Activated gamma-delta T cell treated with anti-CD3 and anti-CD28 coated beads, Interleukin-2, amount 50 U/mL, for 16 hours (primary cell): Measurements from ENCODE around the gene RBM19.
"Not testable (repeated sequence)": the region's sequence is repeated elsewhere in the genome, so short reads cannot be mapped to it uniquely, and the experiment has no call there.

Source experiments
- DNase-seq: peaks from one replicate; pipeline ENCODE4 v3.0.0-alpha.2; 2020; ENCODE audit warnings: low read depth

Gene RBM19

DNA sequence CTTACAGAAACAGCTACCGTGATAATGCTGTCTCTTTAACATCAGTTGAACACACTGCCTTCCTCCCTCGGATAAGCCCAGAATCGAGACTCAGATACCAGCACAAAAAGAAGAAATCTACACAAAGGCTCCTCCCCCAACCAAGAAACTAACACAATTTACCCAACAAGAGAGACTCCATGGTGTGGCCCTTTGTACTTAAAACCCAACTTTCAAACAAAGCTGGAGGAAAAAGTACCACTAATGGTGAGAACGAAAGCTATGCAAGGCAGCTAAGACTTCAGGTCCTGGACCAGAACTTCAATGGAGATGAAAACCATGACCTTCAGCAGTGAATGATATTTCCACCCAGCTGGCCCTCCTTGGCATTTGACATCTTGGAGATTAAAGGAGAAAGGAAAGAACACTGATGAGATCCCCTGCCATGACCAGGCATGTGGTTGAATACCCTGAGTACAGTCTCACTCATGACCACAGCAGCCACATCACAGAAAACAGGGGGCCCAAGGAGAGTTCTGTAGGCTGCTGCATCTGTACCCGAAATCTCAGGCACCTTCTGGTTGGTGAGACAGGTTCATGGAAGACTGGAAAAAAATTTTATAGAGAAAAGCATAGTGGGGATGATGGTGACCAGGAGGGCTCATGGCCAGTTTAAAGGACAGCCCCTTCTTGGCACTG lies 36.7 kb downstream of the RBM19 start:
- DNase-seq: no peak

DNA sequence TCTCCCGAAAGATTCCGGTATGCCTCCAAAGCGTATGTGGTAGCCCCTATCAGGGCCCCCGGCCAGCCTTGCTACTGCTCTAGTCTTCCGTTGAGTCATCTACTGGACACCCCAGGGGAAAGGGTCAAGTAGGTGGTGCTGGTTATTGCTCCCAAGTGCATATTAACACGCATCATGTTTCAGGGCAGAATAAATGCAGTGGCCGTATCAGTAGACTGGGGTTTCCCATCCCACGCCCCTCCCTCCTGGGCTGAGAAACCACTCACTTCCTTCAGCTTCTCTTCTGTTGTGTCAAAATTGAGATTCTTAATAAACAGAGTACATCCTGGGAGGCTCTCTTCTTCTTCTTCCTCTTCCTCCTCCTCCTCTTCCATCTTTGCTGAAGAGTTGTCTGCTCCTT lies 39.3 kb downstream of the RBM19 start:
- DNase-seq: no peak

DNA sequence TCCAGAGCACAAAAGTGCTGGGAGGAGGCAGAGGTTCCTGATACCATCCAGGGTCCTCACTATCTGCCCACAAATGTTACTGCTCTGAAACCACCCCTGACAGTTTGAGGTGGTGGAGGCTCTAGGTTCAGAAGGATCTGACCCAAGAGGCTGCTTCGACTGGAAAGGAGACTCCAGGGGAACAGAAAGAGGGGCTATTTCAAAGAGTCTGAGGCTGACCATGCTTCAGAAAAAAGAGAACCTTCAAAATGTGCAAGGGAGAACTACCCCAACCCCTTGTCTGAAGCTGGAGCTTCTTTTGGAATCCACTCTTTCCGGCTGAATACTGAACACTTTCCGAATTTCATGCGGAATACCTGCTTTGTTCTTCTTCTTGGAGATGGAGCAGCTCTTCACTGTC lies 41.8 kb downstream of the RBM19 start:
- no peak for DNase-seq

DNA sequence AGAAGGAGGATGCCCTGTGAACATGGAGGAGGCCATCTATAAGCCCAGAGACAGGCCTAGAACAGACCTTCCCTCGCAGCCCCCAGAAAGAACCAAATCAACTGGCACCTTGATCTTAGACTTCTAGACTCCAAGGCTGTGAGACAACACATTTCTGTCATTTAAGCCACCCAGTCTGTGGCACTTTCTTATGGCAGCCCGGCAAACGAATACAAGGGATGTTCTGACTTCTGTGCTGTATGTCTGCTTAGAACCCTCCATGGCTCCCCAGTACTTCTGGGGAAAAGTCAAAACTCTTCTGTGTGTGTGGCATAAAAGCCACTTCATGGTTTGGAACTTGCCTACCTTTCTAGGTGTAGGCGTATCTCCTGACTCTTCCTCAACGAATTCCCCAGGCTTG lies 42.9 kb downstream of the RBM19 start:
- no peak for DNase-seq

GRCh38 chr12:113921430-113921829 lies 44.7 kb downstream of the RBM19 start:
- no peak for DNase-seq

GRCh38 chr12:113919791-113920190 lies 46.3 kb downstream of the RBM19 start:
- DNase-seq: no peak

GRCh38 chr12:113918306-113918705 lies 47.8 kb downstream of the RBM19 start:
- no peak for DNase-seq

- no peak for DNase-seq
These were observed 48.7 kb downstream of the RBM19 start for GRCh38 chr12:113917393-113917792.

DNA sequence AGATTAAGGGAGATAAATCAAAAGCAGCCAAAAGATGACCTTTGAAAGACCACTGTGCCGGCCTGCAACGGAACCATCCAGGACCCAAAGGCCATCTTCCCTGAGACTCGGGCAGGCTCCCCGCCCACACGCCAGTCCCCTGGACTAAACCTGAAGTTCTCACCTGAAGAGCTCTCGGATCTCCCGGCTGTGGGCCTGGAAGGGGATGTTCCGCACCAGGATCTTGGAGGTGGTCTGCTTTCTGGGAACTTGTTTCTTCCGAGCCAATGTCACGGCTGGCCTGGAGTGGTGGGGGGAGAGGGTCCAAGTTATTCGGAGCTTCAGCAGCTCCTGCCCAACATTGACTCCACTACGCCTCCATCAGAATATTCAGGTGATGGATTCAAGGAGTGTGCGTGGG lies 51.3 kb downstream of the RBM19 start:
- DNase-seq: no peak

GRCh38 chr12:113914176-113914575 lies 51.9 kb downstream of the RBM19 start:
- DNase-seq: no peak

DNA sequence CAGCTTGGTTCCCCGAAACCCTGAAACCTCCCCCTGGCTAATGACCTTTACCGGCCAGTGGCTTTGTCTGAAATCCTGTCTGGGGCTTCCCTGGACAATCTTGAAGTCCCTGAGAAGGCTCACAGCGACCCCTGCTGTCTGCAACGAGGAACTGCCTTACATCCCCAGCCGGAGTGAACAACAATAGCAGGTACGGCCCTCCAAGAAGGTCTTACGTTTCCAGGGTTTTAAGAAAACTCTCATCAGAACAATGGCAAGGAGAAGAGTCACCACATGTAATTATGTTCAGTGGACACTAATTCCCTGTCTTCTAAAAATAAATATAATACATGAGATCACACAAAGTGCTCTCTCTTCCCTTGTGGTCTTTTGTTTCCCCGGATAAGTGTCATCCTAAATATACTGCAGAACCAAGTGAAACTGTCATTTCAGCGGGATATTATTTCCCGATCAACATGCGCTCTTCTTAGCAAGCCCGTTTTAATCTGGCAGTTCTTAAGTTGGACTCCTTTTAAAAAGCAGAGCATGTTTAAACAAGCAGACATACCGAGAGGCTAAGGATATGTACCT lies 53.3 kb downstream of the RBM19 start:
- DNase-seq: peak; percentile 20

DNA sequence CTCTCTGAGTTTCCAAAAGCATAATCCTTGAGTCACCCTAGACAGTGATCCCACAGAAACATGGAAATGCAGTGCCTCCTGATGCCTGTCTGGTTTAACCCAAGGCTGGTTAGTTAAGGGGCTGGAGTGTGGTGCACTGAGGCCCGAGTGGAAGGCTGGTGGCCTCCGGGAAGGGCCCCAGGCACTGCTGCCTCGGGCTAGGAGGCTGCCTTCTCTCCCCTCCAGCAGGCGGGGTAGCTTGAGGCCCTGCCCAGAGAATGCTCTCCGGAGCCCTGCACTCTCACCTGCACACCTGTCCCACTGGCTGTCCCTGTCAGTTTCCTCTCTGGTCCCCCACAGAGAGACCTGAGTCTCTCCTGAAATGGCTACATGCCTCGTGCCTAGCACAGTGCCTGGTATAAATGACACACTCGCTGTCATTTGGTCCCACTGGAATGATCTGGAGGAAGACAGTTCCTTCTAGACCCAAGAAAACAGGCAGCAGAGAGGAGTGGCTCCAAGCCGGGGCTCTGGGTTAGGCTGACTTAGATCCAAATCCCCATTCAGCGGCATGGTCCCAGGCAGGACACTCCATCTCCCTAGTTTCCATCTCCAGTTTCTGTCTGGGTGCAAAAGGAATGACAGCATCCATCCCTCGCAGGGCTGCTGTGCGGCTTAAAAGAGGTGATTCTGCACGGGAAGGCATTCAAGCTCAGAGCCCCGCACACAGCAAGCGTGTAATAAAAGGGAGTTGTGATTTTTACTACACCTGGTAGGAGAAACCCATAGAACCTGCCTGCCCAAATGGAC lies 54.0 kb downstream of the RBM19 start:
- DNase-seq: no peak

- no peak for DNase-seq
These were observed 55.3 kb downstream of the RBM19 start for GRCh38 chr12:113910751-113911272.

- no peak for DNase-seq
These were observed 56.2 kb downstream of the RBM19 start for GRCh38 chr12:113909776-113910420.

- no peak for DNase-seq
These were observed 57.5 kb downstream of the RBM19 start for GRCh38 chr12:113908584-113909100.

DNA sequence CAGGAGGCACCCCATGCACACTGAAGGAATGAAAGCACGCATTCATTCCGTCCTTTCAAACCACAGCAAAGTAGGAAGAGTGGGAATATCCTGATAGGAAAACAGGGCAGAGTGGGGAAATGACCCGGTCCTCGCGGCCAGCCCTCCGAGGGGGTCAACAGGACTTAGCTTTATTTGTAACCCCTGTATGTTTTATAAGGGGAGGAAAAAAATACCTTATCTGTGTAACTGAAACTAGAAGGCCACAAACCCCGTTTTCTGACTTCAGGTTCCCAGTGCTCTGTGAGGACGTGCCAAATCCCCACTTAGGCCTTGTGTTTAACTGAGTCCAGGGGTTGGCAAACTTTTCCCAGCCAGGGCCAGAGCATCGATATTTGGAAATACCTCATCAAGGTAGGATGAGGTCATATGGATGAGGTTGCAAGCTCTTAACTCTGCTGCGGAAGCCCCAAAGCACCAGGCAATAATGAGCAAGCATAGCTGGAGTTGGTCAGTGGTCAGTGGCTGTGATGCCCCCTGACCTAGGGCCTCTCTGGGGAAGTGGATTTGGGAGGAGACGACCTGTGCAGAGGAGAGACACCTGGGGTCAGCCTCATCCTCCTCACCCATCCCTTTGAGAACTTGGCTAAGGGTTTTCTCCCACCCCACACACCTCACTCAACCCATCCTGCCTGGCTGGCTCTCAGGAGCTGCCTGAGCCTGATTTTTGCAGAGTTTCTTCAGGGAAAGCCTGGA lies 58.5 kb downstream of the RBM19 start:
- DNase-seq: no peak

GRCh38 chr12:113906411-113907200 lies 59.5 kb downstream of the RBM19 start:
- DNase-seq: no peak

DNA sequence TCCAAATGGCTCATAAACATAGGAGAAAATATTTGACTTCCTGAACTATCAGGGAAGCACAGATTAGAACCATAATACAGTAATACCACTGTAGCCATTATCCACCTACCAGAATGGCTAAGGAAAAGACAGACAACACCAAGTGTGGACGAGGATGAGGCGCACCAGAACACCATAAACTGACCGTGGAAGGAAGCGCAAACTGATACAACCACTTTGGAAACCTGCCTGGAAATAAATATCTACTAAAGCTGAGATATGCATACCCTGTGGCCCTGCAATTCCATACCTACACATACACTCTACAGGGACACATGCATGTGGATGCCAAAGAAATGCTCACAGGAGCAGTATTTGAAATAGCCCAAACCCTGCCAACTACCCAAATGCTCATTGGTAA lies 60.3 kb downstream of the RBM19 start:
- DNase-seq: no peak

DNA sequence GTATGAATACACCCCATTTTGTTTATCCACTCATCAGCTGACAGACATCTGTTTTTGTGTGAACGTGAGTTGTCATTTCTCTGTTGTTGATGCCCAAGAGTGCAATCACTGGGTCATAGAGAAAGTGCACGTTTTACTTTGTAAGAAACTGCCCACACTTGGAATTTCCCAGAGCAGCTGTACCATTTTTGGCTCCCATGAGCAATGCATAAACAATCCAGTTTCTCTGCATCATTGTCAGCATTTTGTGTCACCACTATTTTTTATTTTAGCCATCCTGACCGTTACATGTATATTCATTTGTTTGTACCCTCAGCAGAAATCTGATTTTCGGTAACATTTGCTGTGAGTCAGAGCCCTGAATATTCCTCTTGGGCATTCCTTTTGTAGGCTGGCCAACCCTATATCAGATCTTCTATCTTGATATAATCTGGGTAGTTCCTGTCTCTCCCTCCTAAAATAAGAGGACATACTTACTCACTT lies 62.7 kb downstream of the RBM19 start:
- DNase-seq: no peak

- not testable (repeated sequence) for DNase-seq
These were observed 64.8 kb downstream of the RBM19 start for GRCh38 chr12:113901319-113901718.

- no peak for DNase-seq
These were observed 65.4 kb downstream of the RBM19 start for GRCh38 chr12:113900716-113901115.
